AG20443 (cell line): Measurements from ENCODE around the gene LRRIQ1.

ENCODE experiments used
- DNase-seq: peaks from one replicate; pipeline ENCODE4 v3.0.0; 2012; ENCODE audit warnings: low spot score, mixed read lengths

The LRRIQ1 gene

DNA sequence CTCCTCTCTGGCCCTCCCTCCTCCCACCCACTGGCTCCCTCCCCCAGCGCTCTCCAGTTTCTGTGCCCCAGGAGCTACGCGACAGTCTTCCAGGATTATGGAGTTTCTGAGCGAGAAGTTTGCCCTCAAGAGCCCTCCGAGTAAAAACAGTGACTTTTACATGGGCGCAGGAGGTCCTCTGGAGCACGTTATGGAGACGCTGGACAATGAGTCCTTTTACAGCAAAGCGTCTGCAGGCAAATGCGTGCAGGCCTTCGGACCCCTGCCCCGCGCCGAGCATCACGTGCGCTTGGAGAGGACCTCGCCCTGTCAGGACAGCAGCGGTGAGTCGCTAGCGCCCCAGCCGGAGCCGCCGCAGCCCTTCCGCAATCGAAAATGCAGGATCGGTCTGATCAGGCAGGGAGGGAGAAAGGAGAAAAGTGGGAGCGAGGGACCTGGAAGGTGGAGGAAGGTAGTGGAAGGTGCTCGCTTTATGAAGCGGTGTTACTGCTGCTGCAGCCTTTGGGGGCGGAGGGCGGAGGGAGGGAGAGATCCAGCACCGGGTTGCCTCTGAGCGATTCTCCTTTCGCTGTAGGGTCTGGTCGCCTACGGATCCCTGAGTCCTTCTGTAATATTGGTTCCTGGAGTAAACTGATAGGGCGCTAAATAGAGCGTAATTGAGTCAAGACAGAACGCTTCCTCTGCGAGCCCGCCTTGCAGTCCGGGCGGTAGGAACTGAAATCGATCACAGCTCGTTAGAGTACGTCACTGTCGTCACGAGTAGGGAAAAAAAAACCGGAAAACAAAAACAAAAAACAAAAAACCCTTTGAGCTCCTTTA, 244.2 kb downstream of the LRRIQ1 start, which contains the start of gene ALX1:
ALX1 (plus strand) TSS at position 56 of the 819 bp plus-strand sequence; CDS start at position 98, 42 bp downstream.
- peak; percentile 33 for DNase-seq

DNA sequence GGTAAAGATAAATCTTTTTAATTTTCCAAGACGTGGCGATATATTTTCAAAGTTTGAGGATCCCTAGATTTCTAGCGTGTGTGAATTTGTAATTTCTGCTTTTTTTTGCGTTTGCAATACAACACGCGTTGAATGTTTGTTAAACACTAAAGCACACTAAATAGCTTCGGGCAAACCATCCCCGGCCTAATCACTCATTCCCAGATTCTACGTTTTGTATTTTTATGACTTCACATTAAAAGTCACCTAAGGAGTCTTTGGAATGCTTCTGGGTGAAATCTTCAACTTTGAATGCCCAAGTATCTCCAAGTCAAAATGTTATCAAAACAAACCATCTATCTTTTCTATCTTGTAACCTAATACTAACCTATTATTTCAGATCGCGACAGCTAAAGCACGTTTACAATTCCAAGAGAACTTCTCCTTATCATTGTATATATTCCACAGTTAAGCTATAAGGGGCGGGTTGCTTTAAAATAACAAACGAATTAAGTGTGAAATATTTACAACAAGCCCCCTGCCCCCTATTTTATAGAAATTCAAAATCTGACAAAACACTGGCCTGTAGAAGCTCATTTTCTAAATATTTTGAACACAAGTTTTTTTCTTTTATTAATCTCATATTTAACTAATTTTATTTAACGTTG, 245.0 kb downstream of the LRRIQ1 start:
- DNase-seq, result no peak

DNA sequence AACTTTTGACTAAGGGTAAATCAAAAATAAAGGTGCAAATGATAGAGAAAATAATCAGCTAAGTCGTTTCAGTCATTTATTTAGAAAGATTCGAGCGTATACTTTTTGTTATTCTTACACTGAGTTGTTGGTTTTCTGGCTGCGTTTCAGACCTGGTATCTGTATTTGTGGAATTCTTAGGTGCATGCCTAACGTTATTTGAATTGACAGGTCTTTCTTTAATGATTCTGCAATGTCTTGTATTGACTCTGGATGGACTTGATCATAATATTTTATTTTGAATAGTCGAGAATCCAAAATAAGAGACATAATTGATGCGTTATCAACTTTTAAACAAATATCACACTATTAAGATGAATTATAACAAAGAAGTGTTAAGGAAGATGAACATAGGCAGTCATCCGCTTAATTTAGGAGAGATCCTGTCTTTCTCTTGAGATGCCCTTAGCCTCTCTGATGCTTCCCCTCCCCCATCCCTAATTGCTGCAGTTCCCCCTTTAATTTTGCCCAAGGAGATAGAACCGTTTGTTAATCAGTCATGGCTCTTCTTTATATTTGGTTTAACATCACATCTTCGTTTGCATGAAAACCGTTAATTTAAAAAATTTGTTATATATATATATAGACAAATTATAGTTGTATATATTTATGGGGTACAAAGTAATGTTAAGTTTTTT, 245.6 kb downstream of the LRRIQ1 start:
- no peak for DNase-seq

DNA sequence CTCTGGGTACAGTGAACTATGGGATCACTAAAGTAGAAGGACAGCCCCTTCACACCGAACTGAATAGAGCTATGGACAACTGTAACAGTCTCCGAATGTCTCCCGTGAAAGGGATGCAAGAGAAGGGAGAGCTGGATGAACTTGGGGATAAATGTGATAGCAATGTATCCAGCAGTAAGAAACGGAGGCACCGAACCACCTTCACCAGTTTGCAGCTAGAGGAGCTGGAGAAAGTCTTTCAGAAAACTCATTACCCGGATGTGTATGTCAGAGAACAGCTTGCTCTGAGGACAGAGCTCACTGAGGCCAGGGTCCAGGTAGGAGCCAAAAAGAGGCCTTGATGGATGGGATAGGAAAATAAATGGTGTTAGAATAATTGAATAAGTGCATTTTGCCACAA, 247.4 kb downstream of the LRRIQ1 start:
- no peak for DNase-seq
